ENCODE data around the gene RDH16.

DNA sequence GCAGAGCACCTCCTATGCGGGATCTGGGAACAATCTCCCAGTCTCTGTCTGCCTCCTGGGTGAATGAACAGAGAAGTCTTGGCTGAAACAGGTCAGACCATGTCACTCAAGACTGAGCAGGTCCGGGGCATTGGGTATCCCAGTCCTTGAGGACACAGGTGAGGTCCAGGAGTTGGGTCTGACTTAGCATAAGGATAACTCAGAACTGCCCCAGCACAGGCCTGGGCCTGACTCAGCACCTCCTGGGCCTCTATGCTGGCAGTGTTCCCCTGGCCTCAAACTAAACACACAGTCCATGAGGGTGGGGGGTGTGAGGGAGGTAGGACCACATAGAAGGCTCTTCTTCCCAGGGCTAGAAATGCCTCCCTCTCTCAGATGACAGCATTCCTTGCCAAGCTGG, 21.7 kb downstream of the RDH16 start:
- TF ChIP-seq, protein P1, sequence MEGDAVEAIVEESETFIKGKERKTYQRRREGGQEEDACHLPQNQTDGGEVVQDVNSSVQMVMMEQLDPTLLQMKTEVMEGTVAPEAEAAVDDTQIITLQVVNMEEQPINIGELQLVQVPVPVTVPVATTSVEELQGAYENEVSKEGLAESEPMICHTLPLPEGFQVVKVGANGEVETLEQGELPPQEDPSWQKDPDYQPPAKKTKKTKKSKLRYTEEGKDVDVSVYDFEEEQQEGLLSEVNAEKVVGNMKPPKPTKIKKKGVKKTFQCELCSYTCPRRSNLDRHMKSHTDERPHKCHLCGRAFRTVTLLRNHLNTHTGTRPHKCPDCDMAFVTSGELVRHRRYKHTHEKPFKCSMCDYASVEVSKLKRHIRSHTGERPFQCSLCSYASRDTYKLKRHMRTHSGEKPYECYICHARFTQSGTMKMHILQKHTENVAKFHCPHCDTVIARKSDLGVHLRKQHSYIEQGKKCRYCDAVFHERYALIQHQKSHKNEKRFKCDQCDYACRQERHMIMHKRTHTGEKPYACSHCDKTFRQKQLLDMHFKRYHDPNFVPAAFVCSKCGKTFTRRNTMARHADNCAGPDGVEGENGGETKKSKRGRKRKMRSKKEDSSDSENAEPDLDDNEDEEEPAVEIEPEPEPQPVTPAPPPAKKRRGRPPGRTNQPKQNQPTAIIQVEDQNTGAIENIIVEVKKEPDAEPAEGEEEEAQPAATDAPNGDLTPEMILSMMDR (conservative IDR thresholded peaks at IDR 0.05; ENCODE audit: low read length), result no peak
- no peak for TF ChIP-seq EZH2phosphoT487 (IDR thresholded peaks at IDR 0.05; ENCODE audit: borderline replicate concordance)

All from Loucy (cell line).